ENCODE data around the gene CSTB.

Gene CSTB

GRCh38 chr21:43737158-43737950, 38.8 kb downstream of the CSTB start:
- Histone ChIP-seq H3K36me3 (ENCODE audit: control insufficient read depth, insufficient read depth, low read length, severe bottlenecking) (peaks cover 32% of the 10 kb centered on the region), H3K27me3 (replicated peaks; ENCODE audit: control insufficient read depth, insufficient read depth, low read length) (no peaks in the 10 kb centered on the region), H3K9me3 (ENCODE audit: control insufficient read depth, low read length) (no peaks in the 10 kb centered on the region), H3K4me1 (ENCODE audit: control insufficient read depth, insufficient read depth, low read length) (peaks cover 37% of the 10 kb centered on the region), H3K9ac (ENCODE audit: low read length) (no peak overlapping the region), H3K4me3 (ENCODE audit: low read length) (no peak overlapping the region)
- DNase-seq (ENCODE audit: low read depth), result no peak

- no peak for DNase-seq (ENCODE audit: low read depth)
- no peaks in the 10 kb centered on the region for H3K9me3 ChIP-seq (ENCODE audit: control insufficient read depth, low read length)
- no peaks in the 10 kb centered on the region for H3K27me3 ChIP-seq (replicated peaks; ENCODE audit: control insufficient read depth, insufficient read depth, low read length)
These were observed 39.8 kb downstream of the CSTB start for GRCh38 chr21:43736224-43736883.

GRCh38 chr21:43735236-43736091, 40.6 kb downstream of the CSTB start:
- H3K36me3 ChIP-seq (ENCODE audit: control insufficient read depth, insufficient read depth, low read length, severe bottlenecking), result peaks cover 27% of the 10 kb centered on the region
- H3K27me3 ChIP-seq (replicated peaks; ENCODE audit: control insufficient read depth, insufficient read depth, low read length), result no peaks in the 10 kb centered on the region
- H3K9me3 ChIP-seq (ENCODE audit: control insufficient read depth, low read length), result no peaks in the 10 kb centered on the region
- H3K4me3 ChIP-seq (ENCODE audit: low read length), result no peak overlapping the region
- no peak for DNase-seq (ENCODE audit: low read depth)
- H3K9ac ChIP-seq (ENCODE audit: low read length), result no peak overlapping the region
- peaks cover 49% of the 10 kb centered on the region for H3K4me1 ChIP-seq (ENCODE audit: control insufficient read depth, insufficient read depth, low read length)

More at GRCh38 chr21:43736224-43736883, 39.8 kb downstream of the CSTB start:
- Histone ChIP-seq H3K9ac (ENCODE audit: low read length) (no peak overlapping the region), H3K36me3 (ENCODE audit: control insufficient read depth, insufficient read depth, low read length, severe bottlenecking) (peaks cover 26% of the 10 kb centered on the region), H3K4me1 (ENCODE audit: control insufficient read depth, insufficient read depth, low read length) (peaks cover 46% of the 10 kb centered on the region), H3K4me3 (ENCODE audit: low read length) (no peak overlapping the region)

- no peak for DNase-seq (ENCODE audit: low read depth)
- Histone ChIP-seq H3K9ac (ENCODE audit: low read length) (no peak overlapping the region), H3K36me3 (ENCODE audit: control insufficient read depth, insufficient read depth, low read length, severe bottlenecking) (peaks cover 27% of the 10 kb centered on the region), H3K4me3 (ENCODE audit: low read length) (no peak overlapping the region), H3K9me3 (ENCODE audit: control insufficient read depth, low read length) (no peaks in the 10 kb centered on the region), H3K4me1 (ENCODE audit: control insufficient read depth, insufficient read depth, low read length) (peaks cover 50% of the 10 kb centered on the region), H3K27me3 (replicated peaks; ENCODE audit: control insufficient read depth, insufficient read depth, low read length) (no peaks in the 10 kb centered on the region)
These were observed 41.2 kb downstream of the CSTB start for GRCh38 chr21:43734928-43735229.

- Histone ChIP-seq H3K9me3 (ENCODE audit: control insufficient read depth, low read length) (no peaks in the 10 kb centered on the region), H3K27me3 (replicated peaks; ENCODE audit: control insufficient read depth, insufficient read depth, low read length) (no peaks in the 10 kb centered on the region), H3K9ac (ENCODE audit: low read length) (no peak overlapping the region), H3K4me1 (ENCODE audit: control insufficient read depth, insufficient read depth, low read length) (peaks cover 55% of the 10 kb centered on the region), H3K4me3 (ENCODE audit: low read length) (no peak overlapping the region), H3K36me3 (ENCODE audit: control insufficient read depth, insufficient read depth, low read length, severe bottlenecking) (peaks cover 27% of the 10 kb centered on the region)
- DNase-seq (ENCODE audit: low read depth), result no peak
These were observed 41.8 kb downstream of the CSTB start for GRCh38 chr21:43734131-43734927.

- Histone ChIP-seq H3K36me3 (ENCODE audit: control insufficient read depth, insufficient read depth, low read length, severe bottlenecking) (peaks cover 27% of the 10 kb centered on the region), H3K4me3 (ENCODE audit: low read length) (no peak overlapping the region), H3K27me3 (replicated peaks; ENCODE audit: control insufficient read depth, insufficient read depth, low read length) (no peaks in the 10 kb centered on the region), H3K9me3 (ENCODE audit: control insufficient read depth, low read length) (no peaks in the 10 kb centered on the region), H3K4me1 (ENCODE audit: control insufficient read depth, insufficient read depth, low read length) (peaks cover 59% of the 10 kb centered on the region), H3K9ac (ENCODE audit: low read length) (peak overlapping the region; percentile 4)
- peak; percentile 51 for DNase-seq (ENCODE audit: low read depth)
These were observed 42.5 kb downstream of the CSTB start for GRCh38 chr21:43733529-43734071.

- Histone ChIP-seq H3K36me3 (ENCODE audit: control insufficient read depth, insufficient read depth, low read length, severe bottlenecking) (peaks cover 25% of the 10 kb centered on the region), H3K4me1 (ENCODE audit: control insufficient read depth, insufficient read depth, low read length) (peaks cover 63% of the 10 kb centered on the region), H3K9ac (ENCODE audit: low read length) (peak overlapping the region; percentile 69), H3K4me3 (ENCODE audit: low read length) (no peak overlapping the region), H3K9me3 (ENCODE audit: control insufficient read depth, low read length) (no peaks in the 10 kb centered on the region), H3K27me3 (replicated peaks; ENCODE audit: control insufficient read depth, insufficient read depth, low read length) (no peaks in the 10 kb centered on the region)
- DNase-seq (ENCODE audit: low read depth), result no peak
These were observed 43.0 kb downstream of the CSTB start for GRCh38 chr21:43733060-43733459.

- Histone ChIP-seq H3K36me3 (ENCODE audit: control insufficient read depth, insufficient read depth, low read length, severe bottlenecking) (peaks cover 17% of the 10 kb centered on the region), H3K9ac (ENCODE audit: low read length) (peak overlapping the region; percentile 69), H3K27me3 (replicated peaks; ENCODE audit: control insufficient read depth, insufficient read depth, low read length) (no peaks in the 10 kb centered on the region), H3K4me1 (ENCODE audit: control insufficient read depth, insufficient read depth, low read length) (peaks cover 71% of the 10 kb centered on the region), H3K9me3 (ENCODE audit: control insufficient read depth, low read length) (no peaks in the 10 kb centered on the region), H3K4me3 (ENCODE audit: low read length) (peak overlapping the region; percentile 60)
- no peak for DNase-seq (ENCODE audit: low read depth)
These were observed 44.0 kb downstream of the CSTB start for GRCh38 chr21:43731891-43732711.

GRCh38 chr21:43731476-43731875, 44.6 kb downstream of the CSTB start:
- Histone ChIP-seq H3K27me3 (replicated peaks; ENCODE audit: control insufficient read depth, insufficient read depth, low read length) (no peaks in the 10 kb centered on the region), H3K4me3 (ENCODE audit: low read length) (peak overlapping the region; percentile 60), H3K4me1 (ENCODE audit: control insufficient read depth, insufficient read depth, low read length) (peaks cover 72% of the 10 kb centered on the region), H3K9ac (ENCODE audit: low read length) (peak overlapping the region; percentile 64), H3K9me3 (ENCODE audit: control insufficient read depth, low read length) (no peaks in the 10 kb centered on the region), H3K36me3 (ENCODE audit: control insufficient read depth, insufficient read depth, low read length, severe bottlenecking) (peaks cover 12% of the 10 kb centered on the region)
- no peak for DNase-seq (ENCODE audit: low read depth)

Measured in adipocyte (in vitro differentiated cells).